GM23248 (cell line): Measurements from ENCODE around the gene CAMTA1.

ENCODE experiments used
- EZH2 ChIP-seq: fragments of 200-600 bp; sonication (generic); IDR thresholded peaks from 2 replicates; pipeline ENCODE4 v1.6.1; 2018; ENCODE audit warnings: antibody characterized with exemption, mild to moderate bottlenecking; ENCODE audit not compliant: insufficient read depth, poor library complexity, severe bottlenecking
- EZH2phosphoT487 ChIP-seq: fragments of 200-600 bp; sonication (generic); IDR thresholded peaks from 2 replicates; pipeline ENCODE4 v1.6.1; 2018; ENCODE audit warnings: antibody characterized with exemption, moderate library complexity, mild to moderate bottlenecking, low read depth; ENCODE audit not compliant: insufficient read depth

GRCh38 chr1:6888870-6889269 is 103.6 kb downstream of the CAMTA1 start:
- no peak for TF ChIP-seq EZH2
- no peak for TF ChIP-seq EZH2phosphoT487
